HCT116 (cell line): Measurements from ENCODE around the gene NEK7. TPM values are rescaled to one million over a fixed set of nuclear protein-coding genes. Genes with fewer than 3 reads are reported as not detected.

Experiments used
- ATAC-seq: fragments of 200-7000 bp; cut with Tn5 transposase; 2 replicates; pipeline ENCODE4 v1.9.1; 2020; ENCODE audit warnings: mild to moderate bottlenecking, moderate library complexity
- BruUV-seq: library from RNA; stranded (reverse); fragments of 400-500 nt; replicated peaks from 2 replicates; lab custom pipeline; 2021; lab: Mats Ljungman, UMichigan
- CTCF ChIA-PET: fragments of 300-600 bp; sonication (Branson Sonifier 250); formaldehyde crosslinking; loops from one replicate; lab custom pipeline; 2021; ENCODE audit warnings: antibody characterized with exemption; lab: Charles Lee
- POLR2A ChIA-PET: fragments of 300-600, 350-600 bp; sonication (Branson Sonifier 250); formaldehyde crosslinking; loops from one replicate; lab custom pipeline; 2021; ENCODE audit warnings: antibody characterized with exemption; lab: Charles Lee
- RAD21 ChIA-PET, 2 experiments: fragments of 300-600 bp; sonication (Branson Sonifier 250); formaldehyde crosslinking; loops; one replicate each; lab custom pipeline; 2023; ENCODE audit warnings: low total read pairs in 2 of 2; ENCODE audit not compliant: uncharacterized antibody in 2 of 2, unreplicated experiment in 2 of 2, low non-redundant PET in 1 of 2; lab: Charles Lee
- DNase-seq: peaks from one replicate; pipeline ENCODE4 v3.0.0-alpha.2; 2010; ENCODE audit warnings: low read depth, low spot score
- H2AFZ ChIP-seq: fragments of 200-600 bp; shearing (Covaris generic), sonication (generic); 2 replicates; pipeline ENCODE4 v1.6.1; 2017; ENCODE audit warnings: low read depth, mixed run types, mixed read lengths, antibody characterized with exemption, low read length; ENCODE audit not compliant: poor library complexity, severe bottlenecking
- H3K27ac ChIP-seq: 2 replicates; pipeline ENCODE4 v1.5.1; 2012; ENCODE audit warnings: low read depth, low read length
- H3K27me3 ChIP-seq: fragments of 200-600 bp; sonication (generic); 2 replicates; pipeline ENCODE4 v1.6.1; 2016; ENCODE audit warnings: mixed run types, low read length, mixed read lengths; ENCODE audit not compliant: insufficient read depth
- H3K36me3 ChIP-seq, 2 experiments: fragments of 200-500 bp in 1 of 2; fragments of 200-600 bp in 1 of 2; sonication (Bioruptor generic) in 1 of 2; sonication (generic) in 1 of 2; 2 replicates each; pipeline versions ENCODE4 v1.5.1 to v1.6.1; 2014 to 2016; ENCODE audit warnings: low read length in 2 of 2, inconsistent platforms in 1 of 2, mixed read lengths in 1 of 2, mixed run types in 1 of 2; ENCODE audit not compliant: insufficient read depth in 2 of 2, control insufficient read depth in 1 of 2
- H3K4me1 ChIP-seq, 2 experiments: fragments of 200-600 bp in 1 of 2; sonication (generic) in 1 of 2; 2 replicates each; pipeline versions ENCODE4 v1.5.1 to v1.6.1; 2012 to 2017; ENCODE audit warnings: low read length in 2 of 2, inconsistent platforms in 1 of 2, mild to moderate bottlenecking in 1 of 2, mixed read lengths in 1 of 2, mixed run types in 1 of 2, moderate library complexity in 1 of 2; ENCODE audit not compliant: insufficient read depth in 2 of 2, control insufficient read depth in 1 of 2
- H3K4me2 ChIP-seq: fragments of 200-600 bp; sonication (generic); 2 replicates; pipeline ENCODE4 v1.6.1; 2017; ENCODE audit warnings: mixed run types, low read length, mixed read lengths
- H3K4me3 ChIP-seq, 2 experiments: fragments of 200-600 bp in 1 of 2; sonication (generic) in 1 of 2; replicated peaks in 1 of 2; 2 replicates each; pipeline ENCODE4 v1.5.1; 2011 to 2016; ENCODE audit warnings: low read length in 2 of 2, control low read depth in 1 of 2, low read depth in 1 of 2, mild to moderate bottlenecking in 1 of 2, mixed read lengths in 1 of 2, mixed run types in 1 of 2
- H3K79me2 ChIP-seq: fragments of 200-600 bp; sonication (generic); 2 replicates; pipeline ENCODE4 v1.6.1; 2017; ENCODE audit warnings: mild to moderate bottlenecking, mixed run types, low read length, moderate library complexity, mixed read lengths; ENCODE audit not compliant: insufficient read depth
- H3K9ac ChIP-seq: fragments of 200-600 bp; sonication (generic); 2 replicates; pipeline ENCODE4 v1.6.1; 2016; ENCODE audit warnings: low read length, mixed read lengths
- H3K9me2 ChIP-seq: fragments of 200-600 bp; sonication (generic), shearing (Covaris generic); 2 replicates; pipeline ENCODE4 v1.6.1; 2017; ENCODE audit warnings: mixed run types, mild to moderate bottlenecking, moderate library complexity; ENCODE audit not compliant: insufficient read depth
- H3K9me3 ChIP-seq, 2 experiments: fragments of 200-500 bp in 1 of 2; fragments of 200-600 bp in 1 of 2; sonication (Bioruptor generic) in 1 of 2; sonication (generic) in 1 of 2; 2 replicates each; pipeline ENCODE4 v1.6.1; 2014 to 2017; ENCODE audit warnings: low read length in 2 of 2, mixed read lengths in 2 of 2, inconsistent platforms in 1 of 2, low read depth in 1 of 2, mild to moderate bottlenecking in 1 of 2, mixed run types in 1 of 2, moderate library complexity in 1 of 2; ENCODE audit not compliant: control insufficient read depth in 1 of 2, insufficient read depth in 1 of 2
- H4K20me1 ChIP-seq: fragments of 200-600 bp; sonication (generic), shearing (Covaris generic); 2 replicates; pipeline ENCODE4 v1.6.1; 2017; ENCODE audit warnings: mixed run types, mild to moderate bottlenecking, moderate library complexity; ENCODE audit not compliant: insufficient read depth
- CBX3 ChIP-seq: IDR thresholded peaks from 2 replicates; pipeline ENCODE4 v1.6.1; 2012; ENCODE audit warnings: low read depth
- CEBPB ChIP-seq: IDR thresholded peaks from 2 replicates; pipeline ENCODE4 v1.6.1; 2012; ENCODE audit warnings: low read depth
- EGR1 ChIP-seq: IDR thresholded peaks from 2 replicates; pipeline ENCODE4 v1.6.1; 2012; ENCODE audit warnings: low read depth
- EZH2 ChIP-seq: fragments of 200-600 bp; sonication (generic); IDR thresholded peaks from 2 replicates; pipeline ENCODE4 v1.6.1; 2017; ENCODE audit warnings: antibody characterized with exemption, mixed run types
- EZH2phosphoT487 ChIP-seq: fragments of 200-600 bp; IDR thresholded peaks from 2 replicates; pipeline ENCODE4 v1.6.1; 2018; ENCODE audit warnings: antibody characterized with exemption, borderline replicate concordance
- FOSL1 ChIP-seq: IDR thresholded peaks from 2 replicates; pipeline ENCODE4 v1.6.1; 2012; ENCODE audit warnings: low read depth
- JUND ChIP-seq: IDR thresholded peaks from 2 replicates; pipeline ENCODE4 v1.6.1; 2012
- POLR2A ChIP-seq: IDR thresholded peaks from 2 replicates; pipeline ENCODE4 v1.7.0; 2011; ENCODE audit warnings: borderline replicate concordance; ENCODE audit not compliant: insufficient read depth, insufficient read length; ENCODE audit errors: extremely low read depth
- POLR2AphosphoS5 ChIP-seq: IDR thresholded peaks from 2 replicates; pipeline ENCODE4 v1.6.1; 2011; ENCODE audit warnings: mild to moderate bottlenecking, low read depth, low read length, moderate library complexity
- SIN3A ChIP-seq: IDR thresholded peaks from 2 replicates; pipeline ENCODE4 v1.6.1; 2012; ENCODE audit warnings: low read depth
- SP1 ChIP-seq: IDR thresholded peaks from 2 replicates; pipeline ENCODE4 v1.6.1; 2012; ENCODE audit warnings: low read depth
- SRF ChIP-seq: IDR thresholded peaks from 2 replicates; pipeline ENCODE4 v1.6.1; 2012; ENCODE audit warnings: low read depth
- TCF7L2 ChIP-seq: IDR thresholded peaks from 2 replicates; pipeline ENCODE4 v1.7.0; 2011; ENCODE audit warnings: borderline replicate concordance, inconsistent platforms; ENCODE audit not compliant: insufficient read depth, insufficient read length; ENCODE audit errors: extremely low read depth
- ZFX ChIP-seq: fragments of 450-650 bp; IDR thresholded peaks from 2 replicates; pipeline ENCODE4 v1.6.1; 2017
- ZNF274 ChIP-seq: fragments of 200-500 bp; sonication (Bioruptor generic); IDR thresholded peaks from 2 replicates; pipeline ENCODE4 v1.6.1; 2014; ENCODE audit warnings: mild to moderate bottlenecking, low read depth, low read length, inconsistent platforms
- intact Hi-C: fragments of 100-400 bp; cut with micrococcal nuclease; formaldehyde crosslinking; loops from 2 replicates; pipeline ENCODE4 v1.10.0; 2022
- total RNA-seq: library from RNA; stranded (reverse); gene quantifications from one replicate; pipeline ENCODE4 v1.2.1, GENCODE V29; 2021; ENCODE audit not compliant: unreplicated experiment
- TF ChIP-seq, protein P1 (sequence below): IDR thresholded peaks from 2 replicates; pipeline ENCODE4 v1.6.1; 2012
- TF ChIP-seq, protein P2 (sequence below), 3 experiments: fragments of 200-600 bp in 1 of 3; sonication (generic) in 1 of 3; IDR thresholded peaks in 2 of 3; conservative IDR thresholded peaks in 1 of 3; 2 replicates each; pipeline ENCODE4 v1.5.1; 2012 to 2017; ENCODE audit warnings: low read depth in 2 of 3, low read length in 2 of 3, antibody characterized with exemption in 1 of 3, borderline replicate concordance in 1 of 3, control low read depth in 1 of 3, mild to moderate bottlenecking in 1 of 3, mixed read lengths in 1 of 3, mixed run types in 1 of 3, moderate library complexity in 1 of 3; ENCODE audit not compliant: insufficient read depth in 1 of 3
- TF ChIP-seq, protein P3 (sequence below): IDR thresholded peaks from 2 replicates; pipeline ENCODE4 v1.6.1; 2012; ENCODE audit warnings: low read depth
- TF ChIP-seq, protein P4 (sequence below): IDR thresholded peaks from 2 replicates; pipeline ENCODE4 v1.6.1; 2012
- TF ChIP-seq, protein P5 (sequence below): IDR thresholded peaks from 2 replicates; pipeline ENCODE4 v1.6.1; 2011; ENCODE audit warnings: mild to moderate bottlenecking, low read length, moderate library complexity; ENCODE audit not compliant: insufficient replicate concordance; ENCODE audit errors: extremely low read depth

NEK7 gene
- total RNA-seq, 1 experiment from 2014 or later, result 33.0 TPM

DNA sequence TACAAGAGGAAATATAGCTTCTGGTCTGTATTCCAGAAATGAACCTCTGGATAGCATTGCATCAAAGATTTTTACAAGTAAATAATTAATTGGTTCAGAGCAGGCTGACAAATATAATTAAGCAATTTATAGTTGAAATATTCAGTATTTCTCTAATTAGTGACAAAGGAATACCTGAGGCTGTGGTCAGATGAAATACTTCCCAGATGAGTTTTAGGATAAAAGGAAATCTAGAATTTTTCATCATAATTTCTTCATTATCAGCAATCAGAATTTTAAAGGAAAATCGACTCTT is 112.8 kb downstream of the NEK7 start:
- Histone ChIP-seq H3K36me3 (no peaks in the 10 kb centered on the region), H3K79me2 (no peaks in the 10 kb centered on the region), H2AFZ (no peak overlapping the region), H4K20me1 (no peaks in the 10 kb centered on the region), H3K4me2 (no peak overlapping the region), H3K9me2 (no peaks in the 10 kb centered on the region), H3K9me3 (no peaks in the 10 kb centered on the region), H3K27me3 (no peaks in the 10 kb centered on the region), H3K9ac (no peak overlapping the region), H3K27ac (no peak overlapping the region), H3K4me3 (no peak overlapping the region), H3K4me1 (no peaks in the 10 kb centered on the region; a peak in 1 of 4 replicates)
- no TSS peak for BruUV-seq
- intact Hi-C loops, result no loop called here
- DNase-seq (no peak), ATAC-seq (no peak)
- POLR2A ChIA-PET, result no interaction called here
- CTCF ChIA-PET, result no interaction called here
- TF ChIP-seq, protein P1, sequence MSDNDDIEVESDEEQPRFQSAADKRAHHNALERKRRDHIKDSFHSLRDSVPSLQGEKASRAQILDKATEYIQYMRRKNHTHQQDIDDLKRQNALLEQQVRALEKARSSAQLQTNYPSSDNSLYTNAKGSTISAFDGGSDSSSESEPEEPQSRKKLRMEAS, result no peak
- TF ChIP-seq POLR2A, result no peak
- no peak for TF ChIP-seq CEBPB
- TF ChIP-seq ZFX, result no peak
- no peak for TF ChIP-seq EGR1
- TF ChIP-seq, protein P2, sequence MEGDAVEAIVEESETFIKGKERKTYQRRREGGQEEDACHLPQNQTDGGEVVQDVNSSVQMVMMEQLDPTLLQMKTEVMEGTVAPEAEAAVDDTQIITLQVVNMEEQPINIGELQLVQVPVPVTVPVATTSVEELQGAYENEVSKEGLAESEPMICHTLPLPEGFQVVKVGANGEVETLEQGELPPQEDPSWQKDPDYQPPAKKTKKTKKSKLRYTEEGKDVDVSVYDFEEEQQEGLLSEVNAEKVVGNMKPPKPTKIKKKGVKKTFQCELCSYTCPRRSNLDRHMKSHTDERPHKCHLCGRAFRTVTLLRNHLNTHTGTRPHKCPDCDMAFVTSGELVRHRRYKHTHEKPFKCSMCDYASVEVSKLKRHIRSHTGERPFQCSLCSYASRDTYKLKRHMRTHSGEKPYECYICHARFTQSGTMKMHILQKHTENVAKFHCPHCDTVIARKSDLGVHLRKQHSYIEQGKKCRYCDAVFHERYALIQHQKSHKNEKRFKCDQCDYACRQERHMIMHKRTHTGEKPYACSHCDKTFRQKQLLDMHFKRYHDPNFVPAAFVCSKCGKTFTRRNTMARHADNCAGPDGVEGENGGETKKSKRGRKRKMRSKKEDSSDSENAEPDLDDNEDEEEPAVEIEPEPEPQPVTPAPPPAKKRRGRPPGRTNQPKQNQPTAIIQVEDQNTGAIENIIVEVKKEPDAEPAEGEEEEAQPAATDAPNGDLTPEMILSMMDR (IDR thresholded peaks at IDR 0.05 in 2 of 3, conservative IDR thresholded peaks at IDR 0.05 in 1 of 3; ENCODE audit: borderline replicate concordance in 1 of 3, insufficient read depth in 1 of 3, low read depth in 2 of 3, low read length in 2 of 3), result no peak
- TF ChIP-seq, protein P3, sequence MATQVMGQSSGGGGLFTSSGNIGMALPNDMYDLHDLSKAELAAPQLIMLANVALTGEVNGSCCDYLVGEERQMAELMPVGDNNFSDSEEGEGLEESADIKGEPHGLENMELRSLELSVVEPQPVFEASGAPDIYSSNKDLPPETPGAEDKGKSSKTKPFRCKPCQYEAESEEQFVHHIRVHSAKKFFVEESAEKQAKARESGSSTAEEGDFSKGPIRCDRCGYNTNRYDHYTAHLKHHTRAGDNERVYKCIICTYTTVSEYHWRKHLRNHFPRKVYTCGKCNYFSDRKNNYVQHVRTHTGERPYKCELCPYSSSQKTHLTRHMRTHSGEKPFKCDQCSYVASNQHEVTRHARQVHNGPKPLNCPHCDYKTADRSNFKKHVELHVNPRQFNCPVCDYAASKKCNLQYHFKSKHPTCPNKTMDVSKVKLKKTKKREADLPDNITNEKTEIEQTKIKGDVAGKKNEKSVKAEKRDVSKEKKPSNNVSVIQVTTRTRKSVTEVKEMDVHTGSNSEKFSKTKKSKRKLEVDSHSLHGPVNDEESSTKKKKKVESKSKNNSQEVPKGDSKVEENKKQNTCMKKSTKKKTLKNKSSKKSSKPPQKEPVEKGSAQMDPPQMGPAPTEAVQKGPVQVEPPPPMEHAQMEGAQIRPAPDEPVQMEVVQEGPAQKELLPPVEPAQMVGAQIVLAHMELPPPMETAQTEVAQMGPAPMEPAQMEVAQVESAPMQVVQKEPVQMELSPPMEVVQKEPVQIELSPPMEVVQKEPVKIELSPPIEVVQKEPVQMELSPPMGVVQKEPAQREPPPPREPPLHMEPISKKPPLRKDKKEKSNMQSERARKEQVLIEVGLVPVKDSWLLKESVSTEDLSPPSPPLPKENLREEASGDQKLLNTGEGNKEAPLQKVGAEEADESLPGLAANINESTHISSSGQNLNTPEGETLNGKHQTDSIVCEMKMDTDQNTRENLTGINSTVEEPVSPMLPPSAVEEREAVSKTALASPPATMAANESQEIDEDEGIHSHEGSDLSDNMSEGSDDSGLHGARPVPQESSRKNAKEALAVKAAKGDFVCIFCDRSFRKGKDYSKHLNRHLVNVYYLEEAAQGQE, result no peak
- no peak for TF ChIP-seq EZH2
- TF ChIP-seq SP1, result no peak
- TF ChIP-seq TCF7L2, result no peak
- TF ChIP-seq JUND, result no peak
- TF ChIP-seq CBX3, result no peak
- TF ChIP-seq, protein P4, sequence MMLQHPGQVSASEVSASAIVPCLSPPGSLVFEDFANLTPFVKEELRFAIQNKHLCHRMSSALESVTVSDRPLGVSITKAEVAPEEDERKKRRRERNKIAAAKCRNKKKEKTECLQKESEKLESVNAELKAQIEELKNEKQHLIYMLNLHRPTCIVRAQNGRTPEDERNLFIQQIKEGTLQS, result no peak
- TF ChIP-seq SIN3A, result no peak
- TF ChIP-seq SRF, result no peak
- no peak for TF ChIP-seq FOSL1
- TF ChIP-seq, protein P5, sequence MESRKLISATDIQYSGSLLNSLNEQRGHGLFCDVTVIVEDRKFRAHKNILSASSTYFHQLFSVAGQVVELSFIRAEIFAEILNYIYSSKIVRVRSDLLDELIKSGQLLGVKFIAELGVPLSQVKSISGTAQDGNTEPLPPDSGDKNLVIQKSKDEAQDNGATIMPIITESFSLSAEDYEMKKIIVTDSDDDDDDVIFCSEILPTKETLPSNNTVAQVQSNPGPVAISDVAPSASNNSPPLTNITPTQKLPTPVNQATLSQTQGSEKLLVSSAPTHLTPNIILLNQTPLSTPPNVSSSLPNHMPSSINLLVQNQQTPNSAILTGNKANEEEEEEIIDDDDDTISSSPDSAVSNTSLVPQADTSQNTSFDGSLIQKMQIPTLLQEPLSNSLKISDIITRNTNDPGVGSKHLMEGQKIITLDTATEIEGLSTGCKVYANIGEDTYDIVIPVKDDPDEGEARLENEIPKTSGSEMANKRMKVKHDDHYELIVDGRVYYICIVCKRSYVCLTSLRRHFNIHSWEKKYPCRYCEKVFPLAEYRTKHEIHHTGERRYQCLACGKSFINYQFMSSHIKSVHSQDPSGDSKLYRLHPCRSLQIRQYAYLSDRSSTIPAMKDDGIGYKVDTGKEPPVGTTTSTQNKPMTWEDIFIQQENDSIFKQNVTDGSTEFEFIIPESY, result no peak
- no peak for TF ChIP-seq EZH2phosphoT487
- no peak for TF ChIP-seq ZNF274
- TF ChIP-seq POLR2AphosphoS5, result no peak
- RAD21 ChIA-PET, result no interaction called here
